CD4-positive, alpha-beta T cell (primary cell): ENCODE data around the gene SDK1. TPM values are rescaled to one million over a fixed set of nuclear protein-coding genes. Genes with fewer than 3 reads are reported as not detected.

Source experiments
- ATAC-seq: fragments of 200-7000 bp; cut with Tn5 transposase; one replicate; pipeline ENCODE4 v1.10.0; 2022; ENCODE audit warnings: mild to moderate bottlenecking; ENCODE audit not compliant: poor library complexity
- CTCF ChIA-PET: fragments of 350-600 bp; sonication (Branson Sonifier 250); formaldehyde crosslinking; loops from one replicate; lab custom pipeline; 2021; ENCODE audit warnings: antibody characterized with exemption, inconsistent platforms; lab: Charles Lee
- POLR2A ChIA-PET: fragments of 350-600 bp; sonication (Branson Sonifier 250); formaldehyde crosslinking; loops from one replicate; lab custom pipeline; 2021; ENCODE audit warnings: antibody characterized with exemption, inconsistent platforms; lab: Charles Lee
- DNase-seq, 14 experiments: peaks; one replicate each; pipeline ENCODE4 v3.0.0-alpha.2; 2013 to 2020; ENCODE audit warnings: mixed read lengths in 2 of 14
- H3K27ac ChIP-seq, 2 donors: one replicate each; pipeline versions ENCODE4 v1.5.1 to v1.7.0; 2013; ENCODE audit warnings: low read length in 2 of 2, low read depth in 1 of 2, mild to moderate bottlenecking in 1 of 2
- H3K27me3 ChIP-seq, 2 experiments: 1 replicate in 1 of 2; 2 replicates in 1 of 2; pipeline versions ENCODE4 v1.6.1 to v1.7.0; 2013; ENCODE audit warnings: low read length in 2 of 2, control low read depth in 1 of 2, mild to moderate bottlenecking in 1 of 2, moderate library complexity in 1 of 2; ENCODE audit not compliant: insufficient read depth in 2 of 2, control insufficient read depth in 1 of 2
- H3K36me3 ChIP-seq: one replicate; pipeline ENCODE4 v1.6.1; 2013; ENCODE audit warnings: low read length, control low read depth; ENCODE audit not compliant: insufficient read depth
- H3K4me1 ChIP-seq: one replicate; pipeline ENCODE4 v1.6.1; 2013; ENCODE audit warnings: low read length, control low read depth; ENCODE audit not compliant: insufficient read depth
- H3K4me3 ChIP-seq: one replicate; pipeline ENCODE4 v1.5.1; 2013; ENCODE audit warnings: mild to moderate bottlenecking, low read length, moderate library complexity
- H3K9me3 ChIP-seq, 2 experiments: 1 replicate in 1 of 2; 2 replicates in 1 of 2; pipeline versions ENCODE4 v1.6.1 to v1.7.0; 2013; ENCODE audit warnings: low read length in 2 of 2, mild to moderate bottlenecking in 2 of 2, control low read depth in 1 of 2, moderate library complexity in 1 of 2; ENCODE audit not compliant: control insufficient read depth in 1 of 2, insufficient read depth in 1 of 2
- H3K27ac Mint-ChIP-seq: one replicate; pipeline ENCODE4 v1.8.0; 2020; ENCODE audit warnings: mixed read lengths
- H3K27me3 Mint-ChIP-seq: one replicate; pipeline ENCODE4 v1.8.0; 2021; ENCODE audit warnings: mixed read lengths
- H3K36me3 Mint-ChIP-seq: one replicate; pipeline ENCODE4 v1.8.0; 2021; ENCODE audit warnings: low read depth, mixed read lengths
- H3K4me1 Mint-ChIP-seq: one replicate; pipeline ENCODE4 v1.8.0; 2021; ENCODE audit warnings: low read depth, mixed read lengths
- H3K4me3 Mint-ChIP-seq: one replicate; pipeline ENCODE4 v1.8.0; 2020; ENCODE audit warnings: mild to moderate bottlenecking, mixed read lengths
- H3K9me3 Mint-ChIP-seq: one replicate; pipeline ENCODE4 v1.8.0; 2020; ENCODE audit warnings: mixed read lengths
- intact Hi-C, 2 experiments: fragments of 100-400 bp; cut with DNase I in 1 of 2; cut with micrococcal nuclease in 1 of 2; formaldehyde crosslinking; loops; one replicate each; pipeline versions ENCODE4 v1.15.1 to v1.9.0; 2023 to 2025; cut with DNase I, micrococcal nuclease
- total RNA-seq, 174 experiments: library from RNA in 2 of 174; stranded (reverse) in 2 of 174; gene quantifications; one replicate each; pipeline ENCODE4 v1.2.3 and lab custom pipeline; 2021 to 2026
- TF ChIP-seq, protein P1 (sequence below): fragments of 200-600 bp; IDR thresholded peaks from one replicate; pipeline ENCODE4 v1.8.0; 2022; ENCODE audit warnings: antibody characterized with exemption, mild to moderate bottlenecking

The SDK1 gene
- total RNA-seq, 2 experiments from 2014 or later = 1.1 to 1.3 TPM

DNA sequence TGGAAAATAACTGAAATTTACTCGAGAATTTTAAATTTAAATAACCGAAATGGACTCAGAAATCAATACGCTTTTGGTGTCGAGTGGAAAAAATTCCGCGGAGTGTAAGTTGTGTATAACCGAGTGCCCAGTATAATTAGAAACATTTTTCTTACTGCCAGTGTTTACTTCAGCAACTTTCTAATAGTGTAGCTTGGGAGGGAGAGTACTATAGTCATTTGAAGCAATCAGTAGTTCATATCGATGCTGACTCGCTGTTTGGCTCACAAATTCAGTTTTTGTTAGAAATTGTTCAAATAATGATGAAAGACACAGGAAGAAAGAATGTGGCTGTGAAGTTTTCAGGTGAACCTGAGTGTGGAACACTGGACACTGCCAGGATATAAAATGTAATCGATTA is 722.5 kb downstream of the SDK1 start:
- Mint-ChIP-seq H3K9me3 (peaks cover 2% of the 10 kb centered on the region), H3K27ac (no peak overlapping the region), H3K36me3 (no peaks in the 10 kb centered on the region), H3K4me1 (no peaks in the 10 kb centered on the region), H3K27me3 (no peaks in the 10 kb centered on the region), H3K4me3 (no peak overlapping the region)
- no peak overlapping the region for H3K27ac ChIP-seq
- H3K4me1 ChIP-seq = no peaks in the 10 kb centered on the region
- no peaks in the 10 kb centered on the region for H3K36me3 ChIP-seq
- ChIA-PET POLR2A (no interaction called here), CTCF (no interaction called here)
- H3K4me3 ChIP-seq = no peak overlapping the region
- TF ChIP-seq, protein P1, sequence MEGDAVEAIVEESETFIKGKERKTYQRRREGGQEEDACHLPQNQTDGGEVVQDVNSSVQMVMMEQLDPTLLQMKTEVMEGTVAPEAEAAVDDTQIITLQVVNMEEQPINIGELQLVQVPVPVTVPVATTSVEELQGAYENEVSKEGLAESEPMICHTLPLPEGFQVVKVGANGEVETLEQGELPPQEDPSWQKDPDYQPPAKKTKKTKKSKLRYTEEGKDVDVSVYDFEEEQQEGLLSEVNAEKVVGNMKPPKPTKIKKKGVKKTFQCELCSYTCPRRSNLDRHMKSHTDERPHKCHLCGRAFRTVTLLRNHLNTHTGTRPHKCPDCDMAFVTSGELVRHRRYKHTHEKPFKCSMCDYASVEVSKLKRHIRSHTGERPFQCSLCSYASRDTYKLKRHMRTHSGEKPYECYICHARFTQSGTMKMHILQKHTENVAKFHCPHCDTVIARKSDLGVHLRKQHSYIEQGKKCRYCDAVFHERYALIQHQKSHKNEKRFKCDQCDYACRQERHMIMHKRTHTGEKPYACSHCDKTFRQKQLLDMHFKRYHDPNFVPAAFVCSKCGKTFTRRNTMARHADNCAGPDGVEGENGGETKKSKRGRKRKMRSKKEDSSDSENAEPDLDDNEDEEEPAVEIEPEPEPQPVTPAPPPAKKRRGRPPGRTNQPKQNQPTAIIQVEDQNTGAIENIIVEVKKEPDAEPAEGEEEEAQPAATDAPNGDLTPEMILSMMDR = no peak
- H3K9me3 ChIP-seq = peaks cover 8 to 21% of the 10 kb centered on the region in 2 experiments
- peaks cover 0 to 5% of the 10 kb centered on the region in 2 experiments for H3K27me3 ChIP-seq
- ATAC-seq = no peak
- intact Hi-C loops = no loop called here
- DNase-seq = no peak

DNA sequence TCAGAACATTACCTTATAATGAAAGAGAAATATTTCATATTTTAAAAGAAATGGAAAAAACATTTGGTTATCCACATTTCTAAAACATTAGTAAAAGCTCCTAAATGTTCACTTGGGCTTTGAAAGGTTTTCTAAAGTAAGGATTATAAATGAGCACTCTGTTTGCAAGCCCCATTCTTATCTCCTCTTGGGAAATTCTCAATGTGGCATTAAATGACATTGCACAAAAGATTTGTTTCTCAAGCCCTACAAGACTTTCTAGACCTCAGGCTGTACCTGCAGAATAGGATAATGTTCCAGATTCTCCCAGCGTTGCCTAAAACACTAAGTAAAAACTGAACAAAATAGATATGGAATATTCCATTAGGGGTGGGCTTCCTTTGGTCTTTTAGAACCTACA is 723.1 kb downstream of the SDK1 start:
- Mint-ChIP-seq H3K4me1 (no peaks in the 10 kb centered on the region), H3K27ac (no peak overlapping the region), H3K36me3 (no peaks in the 10 kb centered on the region), H3K27me3 (no peaks in the 10 kb centered on the region), H3K4me3 (no peak overlapping the region), H3K9me3 (no peaks in the 10 kb centered on the region)
- Histone ChIP-seq H3K36me3 (no peaks in the 10 kb centered on the region), H3K27ac (no peak overlapping the region), H3K27me3 (peaks cover 0 to 6% of the 10 kb centered on the region in 2 experiments), H3K4me1 (no peaks in the 10 kb centered on the region), H3K4me3 (no peak overlapping the region), H3K9me3 (peaks cover 2 to 20% of the 10 kb centered on the region in 2 experiments)
- TF ChIP-seq, protein P1 = no peak
- no peak for DNase-seq
- CTCF ChIA-PET = no interaction called here
- ATAC-seq = no peak
- POLR2A ChIA-PET = no interaction called here
- intact Hi-C loops = no loop called here

DNA sequence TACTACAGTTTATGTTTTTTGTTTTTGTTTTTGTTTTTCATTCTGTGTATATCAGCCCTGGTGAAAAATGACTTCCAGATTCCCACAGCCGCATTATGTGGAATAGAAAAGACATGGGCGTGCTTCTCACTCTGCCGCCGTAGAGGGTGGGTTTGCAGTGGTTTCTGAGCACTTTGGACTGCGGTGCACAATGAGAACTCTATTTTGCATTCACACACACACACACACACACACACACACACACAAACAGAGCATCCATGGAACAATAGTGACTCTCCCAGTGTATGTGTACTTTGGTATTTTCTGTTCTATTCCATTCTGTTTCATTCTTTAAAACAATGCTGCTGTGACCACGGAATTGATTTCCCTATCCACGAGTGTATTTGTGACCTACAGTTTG is 723.8 kb downstream of the SDK1 start:
- Histone ChIP-seq H3K36me3 (no peaks in the 10 kb centered on the region), H3K27me3 (peaks cover 0 to 8% of the 10 kb centered on the region in 2 experiments), H3K27ac (no peak overlapping the region), H3K4me3 (no peak overlapping the region), H3K4me1 (no peaks in the 10 kb centered on the region), H3K9me3 (peaks cover 0 to 16% of the 10 kb centered on the region in 2 experiments)
- no peak overlapping the region for H3K4me3 Mint-ChIP-seq
- TF ChIP-seq, protein P1 = no peak
- no peak for ATAC-seq
- no peaks in the 10 kb centered on the region for H3K27me3 Mint-ChIP-seq
- ChIA-PET POLR2A (no interaction called here), CTCF (no interaction called here)
- no peak overlapping the region for H3K27ac Mint-ChIP-seq
- no peaks in the 10 kb centered on the region for H3K4me1 Mint-ChIP-seq
- intact Hi-C loops = no loop called here
- no peak for DNase-seq
- H3K36me3 Mint-ChIP-seq = no peaks in the 10 kb centered on the region
- no peaks in the 10 kb centered on the region for H3K9me3 Mint-ChIP-seq
